ENCODE measurements around the gene ACP5. TPM values are rescaled to one million over a fixed set of nuclear protein-coding genes. Genes with fewer than 3 reads are reported as not detected.

Gene ACP5
- total and polyA plus RNA-seq, 2 of the 8 experiments (the other 6 are each of a cell fraction or from before 2014, with no cell fraction given): 9.0 to 14.3 TPM

GRCh38 chr19:11620553-11620952 lies 43.1 kb upstream of the ACP5 start:
- Histone ChIP-seq H3K23me2 (ENCODE audit: low read depth, low read length) (no peaks in the 10 kb centered on the region; the same call in 1 of the 2 replicates), H3K18ac (ENCODE audit: extremely low read depth, low read length) (no peak overlapping the region), H4K8ac (ENCODE audit: extremely low read depth, insufficient read depth, low read length) (no peak overlapping the region), H3K9ac (replicated peaks in 1 of 4; ENCODE audit: extremely low read depth in 1 of 4, low read depth in 3 of 4, low read length in 3 of 4) (no peak overlapping the region), H2BK5ac (ENCODE audit: low read depth, low read length) (no peak overlapping the region), H2BK15ac (ENCODE audit: low read length) (no peak overlapping the region), H2BK20ac (ENCODE audit: low read length) (no peak overlapping the region), H3K36me3 (ENCODE audit: control insufficient read depth in 2 of 4, insufficient read depth in 4 of 4, low read length in 3 of 4) (peaks cover 21 to 55% (median 40%) of the 10 kb centered on the region in 4 experiments), H4K91ac (replicated peaks; ENCODE audit: insufficient read length, low read length) (no peak overlapping the region), H3K79me1 (ENCODE audit: low read depth, low read length) (no peaks in the 10 kb centered on the region; the same call in 1 of the 2 replicates), H2AFZ (ENCODE audit: low read length) (no peak overlapping the region), H3K27me3 (replicated peaks in 1 of 4; ENCODE audit: control insufficient read depth in 3 of 4, extremely low read depth in 1 of 4, insufficient read depth in 3 of 4, low read length in 3 of 4) (peaks cover 0 to 3% (median under 1%) of the 10 kb centered on the region in 4 experiments; a peak in 3 of 7 replicates), H3K23ac (ENCODE audit: insufficient read length) (no peak overlapping the region), H3K9me3 (ENCODE audit: insufficient read depth in 2 of 2, low read depth in 1 of 2, low read length in 1 of 2) (peaks cover 25 to 26% of the 10 kb centered on the region in 2 experiments), H3K4ac (replicated peaks; ENCODE audit: insufficient read length, low read depth, low read length) (no peak overlapping the region), H3K56ac (replicated peaks; ENCODE audit: insufficient read length, low read depth, low read length) (no peak overlapping the region), H2BK12ac (ENCODE audit: low read depth, low read length) (no peak overlapping the region), H3K14ac (ENCODE audit: insufficient read length) (no peak overlapping the region), H3K4me2 (ENCODE audit: insufficient read depth in 1 of 2, low read depth in 2 of 2, low read length in 2 of 2) (no peak overlapping the region), H3K4me3 (ENCODE audit: extremely low read depth in 1 of 4, insufficient read depth in 2 of 4, low read depth in 3 of 4, low read length in 4 of 4) (no peak overlapping the region), H3K79me2 (ENCODE audit: control insufficient read depth in 1 of 2, insufficient read depth in 2 of 2, low read length in 2 of 2) (peaks cover 0 to 5% of the 10 kb centered on the region in 2 experiments; a peak in 1 of 4 replicates), H2AK5ac (ENCODE audit: low read depth, low read length) (no peak overlapping the region), H3K27ac (ENCODE audit: low read depth, low read length) (no peak overlapping the region), H3K4me1 (replicated peaks in 1 of 4; ENCODE audit: control insufficient read depth in 3 of 4, insufficient read depth in 4 of 4, low read length in 3 of 4) (peaks cover 0 to 4% (median 1%) of the 10 kb centered on the region in 4 experiments; a peak in 3 of 7 replicates), H2BK120ac (replicated peaks; ENCODE audit: low read depth, low read length) (no peak overlapping the region), H4K20me1 (replicated peaks in 1 of 2; ENCODE audit: control insufficient read depth in 1 of 2, insufficient read depth in 2 of 2, low read length in 2 of 2) (peaks cover 0 to 2% of the 10 kb centered on the region in 2 experiments), H4K5ac (ENCODE audit: insufficient read length, low read depth, low read length) (no peak overlapping the region)
- WGBS, 2 experiments (ENCODE audit: extremely low coverage in 1 of 2, insufficient coverage in 1 of 2, insufficient read length in 1 of 2, insufficient replicate concordance in 2 of 2, low coverage in 1 of 2, low lambda C conversion rate in 2 of 2, missing lambda C conversion rate in 1 of 2): 75% methylated on average over 4 of the region's 4 CpGs; no CpG with 5 or more reads in 1 of the 2 experiments
- DNase-seq (ENCODE audit: low read depth in 1 of 2, low spot score in 2 of 2) (no peak), FAIRE-seq (no peak)
- ChIA-PET POLR2A (ENCODE audit: partially characterized antibody) (interaction anchor here (1.5 kb wide), 1 partner anchor 23 kb away, joined by 5 read pairs; no protein-coding TSS in a partner anchor), CTCF (ENCODE audit: partially characterized antibody) (no interaction called here)
- no peak for TF ChIP-seq EZH2 (IDR thresholded peaks at IDR 0.05; ENCODE audit: low read depth, low read length, severe bottlenecking)
- TF ChIP-seq YY1 (IDR thresholded peaks at IDR 0.05; ENCODE audit: low read depth, low read length): no peak

Data from H1 (cell line).